ENCODE data around the gene PRDM16. TPM values are rescaled to one million over a fixed set of nuclear protein-coding genes. Genes with fewer than 3 reads are reported as not detected.

The PRDM16 gene
- total and polyA plus RNA-seq, 2 of the 13 experiments (the other 11 are each of a cell fraction or from before 2014, with no cell fraction given), result 0.15 to 0.81 TPM

GRCh38 chr1:3355894-3356826 is 287.2 kb downstream of the PRDM16 start (continued):
- 0 out of 2 replicates have a peak, but pooled peaks have one; percentile 26 for TF ChIP-seq ZNF503 (CRISPR knock-in tag; IDR thresholded peaks at IDR 0.05)
- no peak for TF ChIP-seq SP1 (IDR thresholded peaks at IDR 0.05)
- TF ChIP-seq SP1 (CRISPR knock-in tag; IDR thresholded peaks at IDR 0.05), result no peak
- TF ChIP-seq ZBTB38 (CRISPR knock-in tag; IDR thresholded peaks at IDR 0.05), result peak; percentile 82
- no peak for TF ChIP-seq TMF1 (CRISPR knock-in tag; IDR thresholded peaks at IDR 0.05; ENCODE audit: low read depth)
- TF ChIP-seq ZNF616 (CRISPR knock-in tag; IDR thresholded peaks at IDR 0.05; ENCODE audit: low read depth), result no peak
- TF ChIP-seq PRPF4 (IDR thresholded peaks at IDR 0.05; ENCODE audit: low read depth, low read length, poor library complexity, severe bottlenecking), result peak; percentile 24
- no peak for TF ChIP-seq AGO1 (IDR thresholded peaks at IDR 0.05; ENCODE audit: low read depth, low read length, poor library complexity, severe bottlenecking)
- no peak for TF ChIP-seq ZNF850 (CRISPR knock-in tag; conservative IDR thresholded peaks at IDR 0.05)
- TF ChIP-seq BHLHE40 (IDR thresholded peaks at IDR 0.05; ENCODE audit: low read length), result no peak
- TF ChIP-seq HNRNPL (IDR thresholded peaks at IDR 0.05; ENCODE audit: low read depth, low read length), result 0 out of 2 replicates have a peak, but pooled peaks have one; percentile 59
- no peak for TF ChIP-seq SOX13 (IDR thresholded peaks at IDR 0.05)
- TF ChIP-seq SOX13 (CRISPR knock-in tag; conservative IDR thresholded peaks at IDR 0.05 in 1 of 2, IDR thresholded peaks at IDR 0.05 in 1 of 2), result 0 out of 4 replicates have a peak, but pooled peaks of 1 of the 2 experiments have one; percentile 14
- no peak for TF ChIP-seq POLR2A (IDR thresholded peaks at IDR 0.05; ENCODE audit: insufficient read depth in 1 of 2, low read depth in 2 of 2, low read length in 2 of 2)
- no peak for TF ChIP-seq MAZ (IDR thresholded peaks at IDR 0.05; ENCODE audit: borderline replicate concordance, low read depth, low read length)
- no peak for TF ChIP-seq MAZ (CRISPR knock-in tag; IDR thresholded peaks at IDR 0.05; ENCODE audit: low read depth)
- TF ChIP-seq ZNF275 (CRISPR knock-in tag; IDR thresholded peaks at IDR 0.05; ENCODE audit: borderline replicate concordance), result no peak
- no peak for TF ChIP-seq THAP7 (CRISPR knock-in tag; IDR thresholded peaks at IDR 0.05)
- TF ChIP-seq ZNF234 (CRISPR knock-in tag; conservative IDR thresholded peaks at IDR 0.05), result no peak
- no peak; the same call in 1 of the 2 replicates for TF ChIP-seq HES4 (CRISPR knock-in tag; IDR thresholded peaks at IDR 0.05; ENCODE audit: borderline replicate concordance)
- TF ChIP-seq ZSCAN29 (CRISPR knock-in tag; conservative IDR thresholded peaks at IDR 0.05), result no peak
- TF ChIP-seq ZNF737 (CRISPR knock-in tag; IDR thresholded peaks at IDR 0.05; ENCODE audit: borderline replicate concordance), result no peak
- TF ChIP-seq KDM5A (IDR thresholded peaks at IDR 0.05; ENCODE audit: borderline replicate concordance, low read length), result no peak
- TF ChIP-seq REPIN1 (CRISPR knock-in tag; IDR thresholded peaks at IDR 0.05; ENCODE audit: borderline replicate concordance, low read depth), result no peak
- no peak for TF ChIP-seq RFX3 (CRISPR knock-in tag; IDR thresholded peaks at IDR 0.05)
- TF ChIP-seq, protein P1, sequence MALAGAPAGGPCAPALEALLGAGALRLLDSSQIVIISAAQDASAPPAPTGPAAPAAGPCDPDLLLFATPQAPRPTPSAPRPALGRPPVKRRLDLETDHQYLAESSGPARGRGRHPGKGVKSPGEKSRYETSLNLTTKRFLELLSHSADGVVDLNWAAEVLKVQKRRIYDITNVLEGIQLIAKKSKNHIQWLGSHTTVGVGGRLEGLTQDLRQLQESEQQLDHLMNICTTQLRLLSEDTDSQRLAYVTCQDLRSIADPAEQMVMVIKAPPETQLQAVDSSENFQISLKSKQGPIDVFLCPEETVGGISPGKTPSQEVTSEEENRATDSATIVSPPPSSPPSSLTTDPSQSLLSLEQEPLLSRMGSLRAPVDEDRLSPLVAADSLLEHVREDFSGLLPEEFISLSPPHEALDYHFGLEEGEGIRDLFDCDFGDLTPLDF (CRISPR knock-in tag; IDR thresholded peaks at IDR 0.05), result no peak
